Activated T-helper 1 cell treated with Interleukin-2 at 50 U/mL for 16 hours (primary cell): Measurements from ENCODE around the gene NAT9.
A peak's percentile ranks its signal among the peaks of the same experiment; 100 is the strongest.

Source experiments
- DNase-seq: peaks from one replicate; pipeline ENCODE4 v3.0.0-alpha.2; 2020; ENCODE audit warnings: low read depth

Gene NAT9, protein sequence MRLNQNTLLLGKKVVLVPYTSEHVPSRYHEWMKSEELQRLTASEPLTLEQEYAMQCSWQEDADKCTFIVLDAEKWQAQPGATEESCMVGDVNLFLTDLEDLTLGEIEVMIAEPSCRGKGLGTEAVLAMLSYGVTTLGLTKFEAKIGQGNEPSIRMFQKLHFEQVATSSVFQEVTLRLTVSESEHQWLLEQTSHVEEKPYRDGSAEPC

GRCh38 chr17:74776044-74776962 lies at the start of gene NAT9:
Gene NAT9, minus strand, starts transcription at chr17:74776345. Its CDS starts 647 bp downstream, at chr17:74775698.
- peak; percentile 100 for DNase-seq

GRCh38 chr17:74824961-74825627 lies 48.9 kb upstream of the NAT9 start:
- DNase-seq = no peak

DNA sequence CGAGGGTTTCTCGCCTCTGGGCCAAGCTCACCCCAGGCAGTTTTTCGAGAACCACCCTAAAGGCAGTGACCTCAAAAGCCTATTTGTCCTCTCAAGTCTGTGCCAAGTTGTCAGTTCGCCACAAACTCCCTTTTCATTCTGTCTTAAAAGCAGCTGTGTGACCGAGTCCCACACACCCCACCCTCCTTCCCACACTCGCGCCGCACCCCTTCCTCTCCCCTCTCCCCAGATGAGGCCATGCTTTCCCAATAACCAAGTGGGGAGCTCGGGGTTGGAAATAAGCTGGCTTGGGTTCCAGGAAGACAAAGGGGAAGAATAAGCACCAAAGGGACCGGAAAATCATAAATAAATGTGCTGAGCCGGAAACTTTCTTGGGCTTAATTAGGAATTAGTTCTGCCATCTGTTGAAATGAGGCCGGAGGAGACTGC lies 46.8 kb upstream of the NAT9 start:
- no peak for DNase-seq

DNA sequence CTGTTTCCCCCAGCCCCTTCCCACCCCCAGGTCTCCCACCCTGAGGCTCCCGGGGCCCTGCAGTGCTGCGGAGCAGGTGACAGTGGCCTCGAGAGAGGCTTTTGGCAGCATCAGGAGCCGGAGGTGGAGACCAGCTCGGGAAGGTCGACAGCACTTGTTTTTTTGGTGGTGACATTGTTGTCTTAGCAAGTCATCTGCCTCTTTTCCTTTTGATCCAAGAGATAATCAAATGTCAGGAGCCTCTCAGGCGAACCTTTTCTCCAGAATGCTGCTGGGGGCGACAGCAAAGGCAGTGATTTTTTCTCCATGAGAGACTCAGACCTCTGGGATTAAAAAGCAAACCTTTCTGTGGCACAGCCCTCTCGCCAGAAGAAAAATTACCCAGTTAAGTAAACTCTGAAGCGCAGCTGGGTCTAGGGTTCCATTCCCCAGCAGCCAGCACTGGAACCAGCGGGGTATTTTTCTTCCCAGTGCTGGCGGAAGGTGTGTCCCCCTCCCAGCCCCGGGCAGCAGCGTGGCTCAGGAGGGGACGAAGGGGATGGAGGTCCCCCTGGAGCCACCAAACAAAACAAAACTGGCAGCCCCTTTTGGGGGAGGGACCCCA lies 46.3 kb upstream of the NAT9 start:
- no peak for DNase-seq

GRCh38 chr17:74821655-74822334 lies 45.6 kb upstream of the NAT9 start:
- DNase-seq = no peak

DNA sequence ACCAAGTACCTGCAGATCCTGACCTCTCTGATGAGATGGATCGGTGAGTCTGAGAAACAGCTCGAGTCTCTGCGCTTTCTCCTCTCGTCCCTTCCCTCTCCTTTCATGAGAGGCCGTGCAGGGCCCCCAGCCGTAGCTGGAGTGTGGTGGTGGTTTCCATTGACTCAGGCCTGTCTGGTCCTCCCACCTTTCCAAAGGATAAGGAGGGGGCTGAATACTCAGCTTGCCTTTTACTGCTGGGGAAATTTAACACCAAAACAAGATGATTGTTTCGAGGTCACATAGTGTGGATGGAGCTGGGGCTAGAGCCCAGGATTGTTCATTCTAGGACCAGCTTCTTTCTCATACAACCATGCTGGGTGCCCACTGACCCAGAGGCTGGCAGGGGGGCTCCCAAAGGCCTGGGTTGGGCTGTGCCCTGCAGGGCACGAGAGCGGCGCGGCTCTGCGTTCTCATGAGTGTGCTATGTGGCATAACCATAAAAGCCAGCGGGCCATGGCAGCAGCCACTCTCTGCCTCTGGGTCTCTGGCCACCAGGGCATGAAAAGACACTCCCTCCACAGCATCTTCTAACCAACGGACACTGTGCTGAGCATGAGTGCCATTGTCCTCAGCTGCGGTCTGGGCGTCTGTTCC lies 43.8 kb upstream of the NAT9 start:
- no peak for DNase-seq

DNA sequence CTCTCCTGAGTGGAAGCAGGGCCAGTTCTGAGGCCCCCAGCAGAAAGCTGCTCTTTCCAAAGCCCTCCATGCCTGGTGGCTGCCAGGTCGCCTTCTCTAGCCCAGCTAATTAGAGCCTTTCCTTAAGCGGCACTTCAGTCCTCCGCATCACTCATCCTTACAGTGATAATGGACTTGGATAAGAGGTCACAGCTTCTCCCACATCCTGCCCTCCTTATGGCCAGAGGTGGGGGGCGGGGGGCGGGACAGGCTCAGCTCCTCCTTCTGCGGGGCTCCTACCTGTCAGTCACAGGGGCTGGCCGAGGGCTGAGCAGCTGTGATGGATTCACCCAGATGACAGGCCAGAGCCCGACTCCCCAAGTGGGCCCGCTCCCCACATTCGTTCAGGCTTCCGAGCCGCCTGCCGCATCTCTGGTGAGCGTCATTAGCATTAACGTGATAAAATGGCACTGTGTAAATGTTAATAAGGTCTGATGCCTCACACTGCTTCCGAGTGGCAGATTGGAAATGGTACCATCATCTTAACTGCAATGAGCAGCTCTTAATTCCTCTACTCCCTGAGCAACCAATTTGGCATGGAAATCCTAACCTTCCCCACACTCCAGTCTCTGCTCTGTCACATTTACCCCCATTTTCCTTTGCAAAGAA lies 42.3 kb upstream of the NAT9 start:
- DNase-seq = no peak

DNA sequence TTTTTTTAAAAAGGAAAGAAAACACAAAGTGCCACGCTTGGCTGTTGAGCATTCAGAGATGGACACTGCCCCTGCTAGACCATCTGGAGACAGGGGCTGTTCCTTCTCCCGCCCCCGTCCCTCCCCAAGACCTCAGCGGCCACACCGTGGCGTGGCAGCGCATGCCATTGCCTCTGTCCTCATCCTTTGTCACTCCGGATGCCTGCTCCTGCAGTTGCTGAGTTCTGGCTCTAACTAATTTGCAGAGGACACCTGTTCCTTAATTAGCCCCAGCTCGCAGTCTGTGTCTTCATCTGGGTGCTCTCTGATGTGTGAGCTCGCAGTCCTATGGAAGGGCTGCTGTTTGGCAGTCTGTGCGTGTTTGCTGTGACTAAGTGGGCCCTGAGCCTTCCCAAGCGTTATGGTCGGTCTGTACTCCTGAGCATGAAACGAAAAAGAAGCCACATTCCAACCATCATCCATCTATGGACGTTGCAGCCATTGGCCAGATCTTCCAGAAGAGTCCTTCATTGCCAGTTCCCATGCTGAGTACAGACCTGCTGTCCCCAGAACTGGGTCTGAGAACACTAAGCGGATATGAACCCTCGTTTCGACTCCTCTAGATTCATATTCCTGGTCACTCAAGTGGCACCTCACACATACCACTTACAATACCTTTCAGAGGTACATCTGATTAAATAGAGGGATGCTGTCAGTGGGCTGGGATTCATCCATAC lies 40.9 kb upstream of the NAT9 start:
- no peak for DNase-seq

DNA sequence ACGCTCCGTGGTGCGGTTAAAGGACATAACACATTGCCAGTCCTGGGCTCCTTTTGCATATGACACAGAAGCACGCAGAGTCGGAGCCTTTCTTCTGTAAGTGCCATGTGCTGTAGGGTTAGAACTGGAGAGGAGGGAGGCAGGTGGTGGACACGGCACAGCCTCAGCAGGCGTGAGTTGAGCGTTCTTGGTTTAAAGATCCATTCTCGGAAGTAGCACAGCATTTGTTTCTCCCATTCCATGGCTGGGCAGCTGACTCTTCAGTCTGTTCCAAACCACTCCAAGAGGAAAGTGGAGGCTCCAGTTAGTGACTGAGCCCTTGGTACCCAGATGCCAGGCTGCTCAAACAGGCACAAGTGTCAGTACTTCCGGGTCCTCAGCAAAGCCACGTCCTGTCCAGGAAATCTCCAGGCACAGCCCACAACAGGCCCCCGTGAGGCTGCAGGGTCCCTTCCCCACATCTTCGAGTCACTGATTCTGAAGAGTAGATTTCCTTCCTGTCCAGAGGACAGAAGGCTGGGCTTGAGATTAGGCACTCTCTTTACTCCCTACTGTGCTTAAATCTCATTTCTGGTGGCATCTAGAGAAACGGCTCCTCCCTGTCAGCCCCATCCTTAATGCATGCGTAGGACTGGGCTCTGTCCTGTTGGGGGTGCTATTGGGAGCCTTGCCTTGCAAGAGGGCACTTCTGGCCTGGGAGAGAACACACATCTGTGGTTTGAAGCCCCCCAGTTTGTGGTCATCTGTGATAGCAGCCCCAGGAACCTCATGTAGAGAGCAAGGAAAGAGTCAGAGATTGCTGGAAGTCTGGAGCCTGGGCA lies 39.6 kb upstream of the NAT9 start:
- no peak for DNase-seq

- DNase-seq = no peak
These were observed 38.9 kb upstream of the NAT9 start for GRCh38 chr17:74815067-74815466.

DNA sequence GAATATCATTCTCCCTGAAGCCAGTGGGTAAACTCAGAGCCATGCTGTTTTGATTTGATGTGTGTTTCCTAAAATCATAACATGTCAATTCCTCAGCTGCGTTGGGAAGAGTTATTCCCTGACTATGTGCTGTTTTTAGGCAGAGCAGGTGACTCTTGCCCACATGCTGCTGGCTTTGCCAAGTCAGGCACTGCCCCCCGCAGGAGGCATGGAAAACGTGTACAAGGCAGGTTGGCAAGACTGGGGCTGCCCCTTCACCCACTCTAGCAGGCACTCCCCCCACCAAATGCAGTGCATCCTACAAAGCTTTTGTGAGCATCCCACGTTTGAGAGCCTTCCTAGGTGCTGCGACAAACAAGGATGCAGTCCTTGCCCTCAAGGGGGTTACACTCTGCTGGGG lies 38.3 kb upstream of the NAT9 start:
- no peak for DNase-seq

DNA sequence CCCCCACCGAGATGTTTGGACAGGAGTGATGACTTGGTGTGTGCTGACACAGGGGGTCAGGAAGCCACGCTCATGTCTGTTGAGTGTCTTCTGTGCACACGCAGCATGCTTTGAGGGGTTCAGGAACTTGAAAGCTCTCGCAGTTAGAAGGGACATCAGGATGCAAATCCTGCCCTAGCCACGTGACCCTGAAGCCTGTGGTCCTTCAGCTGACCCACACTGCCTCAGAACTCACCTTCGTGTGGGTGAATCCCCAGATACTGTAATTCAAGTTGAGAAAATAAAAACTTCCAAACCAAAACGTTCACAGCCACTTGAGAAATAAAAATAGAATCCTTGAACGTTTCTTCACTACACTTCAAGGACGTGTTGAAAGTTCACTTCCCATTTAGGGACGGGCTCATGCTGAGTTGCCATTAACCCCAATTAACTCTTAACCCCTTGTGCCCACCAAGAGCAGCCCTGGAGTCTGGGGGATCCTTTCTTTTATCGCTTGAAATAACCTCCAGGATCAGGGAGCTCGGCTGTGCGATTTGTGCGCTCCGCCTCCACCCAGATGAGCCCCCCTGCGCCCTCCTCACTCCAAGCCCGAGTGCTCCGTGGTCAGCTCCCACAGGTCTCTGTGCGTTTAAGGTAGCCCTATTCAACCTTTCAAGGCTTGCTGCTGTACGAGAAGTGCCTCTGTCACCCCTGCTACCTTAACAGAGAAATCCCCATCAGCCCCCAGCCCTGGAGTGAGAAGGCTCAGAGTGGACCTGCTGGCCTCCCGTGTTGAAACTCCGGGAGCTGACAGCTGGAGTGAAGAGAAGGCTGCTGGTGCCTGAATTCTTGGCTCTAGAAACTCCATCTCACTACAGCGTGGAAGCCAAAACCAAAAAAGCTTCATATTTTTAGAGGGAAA lies 36.2 kb upstream of the NAT9 start:
- no peak for DNase-seq

DNA sequence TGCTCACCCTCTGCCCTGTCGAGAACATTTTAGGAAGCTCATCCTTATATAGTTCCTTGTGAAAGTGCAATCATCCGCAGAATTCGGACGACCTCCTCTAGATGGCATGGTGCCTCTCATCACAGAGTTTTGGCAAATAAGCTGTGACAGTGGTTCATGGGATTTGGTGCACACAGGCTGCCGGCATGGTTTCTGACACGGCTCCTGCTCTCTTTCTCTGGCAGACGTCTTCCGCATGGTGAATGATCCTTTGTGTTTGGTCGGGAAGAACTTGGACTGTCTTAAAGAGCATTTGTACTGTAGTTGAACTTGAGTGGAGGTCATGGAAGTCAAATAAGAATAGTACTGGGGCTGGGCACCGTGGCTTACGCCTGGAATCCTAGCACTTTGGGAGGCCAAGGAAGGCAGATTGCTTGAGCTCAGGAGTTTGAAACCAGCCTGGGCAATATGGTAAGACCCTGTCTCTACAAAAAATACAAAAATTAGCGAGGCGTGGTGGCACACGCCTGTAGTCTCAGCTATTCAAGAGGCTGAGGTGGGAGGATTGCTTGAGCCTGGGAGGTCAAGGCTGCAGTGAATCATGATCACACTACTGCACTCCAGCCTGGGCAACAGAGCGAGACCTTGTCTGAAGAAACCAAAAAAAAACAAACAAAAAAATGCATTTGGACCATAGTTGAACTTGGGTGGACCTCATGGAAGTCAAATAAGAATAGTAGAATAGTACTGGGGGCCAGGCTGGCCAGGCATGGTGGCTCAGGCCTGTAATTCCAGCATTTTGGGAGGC lies 34.7 kb upstream of the NAT9 start:
- DNase-seq = no peak

- no peak for DNase-seq
These were observed 32.7 kb upstream of the NAT9 start for GRCh38 chr17:74808714-74809430.

GRCh38 chr17:74807925-74808324 lies 31.8 kb upstream of the NAT9 start:
- DNase-seq = no peak

GRCh38 chr17:74807441-74807840 lies 31.3 kb upstream of the NAT9 start:
- no peak for DNase-seq

GRCh38 chr17:74806334-74806733 lies 30.2 kb upstream of the NAT9 start:
- no peak for DNase-seq
